Epithelial cell of esophagus (primary cell): ENCODE measurements around the gene SH3BP5L.

Experiments
- DNase-seq: peaks from one replicate; pipeline ENCODE4 v3.0.0; 2010; ENCODE audit warnings: low read depth
- H3K4me3 ChIP-seq: 2 replicates; pipeline ENCODE4 v1.5.1; 2011; ENCODE audit warnings: mild to moderate bottlenecking, low read length, control low read depth
- CTCF ChIP-seq: IDR thresholded peaks from 2 replicates; pipeline ENCODE4 v1.5.1; 2011; ENCODE audit warnings: low read depth, mild to moderate bottlenecking, low read length, control low read depth, inconsistent platforms; ENCODE audit not compliant: insufficient read depth; ENCODE audit errors: missing control alignments

The SH3BP5L gene

GRCh38 chr1:248847181-248847955, 21.7 kb upstream of the SH3BP5L start:
- TF ChIP-seq CTCF = no peak

GRCh38 chr1:248844526-248844925, 18.8 kb upstream of the SH3BP5L start:
- no peak for DNase-seq
- H3K4me3 ChIP-seq = no peak overlapping the region
- TF ChIP-seq CTCF = no peak

More at GRCh38 chr1:248847181-248847955, 21.7 kb upstream of the SH3BP5L start:
- no peak for DNase-seq
- no peak overlapping the region for H3K4me3 ChIP-seq

GRCh38 chr1:248843687-248844086, 18.0 kb upstream of the SH3BP5L start:
- no peak for DNase-seq
- H3K4me3 ChIP-seq = no peak overlapping the region
- TF ChIP-seq CTCF = no peak

GRCh38 chr1:248842781-248843331, 17.1 kb upstream of the SH3BP5L start:
- TF ChIP-seq CTCF = no peak
- H3K4me3 ChIP-seq = no peak overlapping the region
- DNase-seq = peak; percentile 97

- peak; percentile 74 for TF ChIP-seq CTCF
- DNase-seq = peak; percentile 75
- no peak overlapping the region for H3K4me3 ChIP-seq
Measured at GRCh38 chr1:248841702-248842395, 16.1 kb upstream of the SH3BP5L start.

GRCh38 chr1:248840946-248841345, 15.2 kb upstream of the SH3BP5L start:
- DNase-seq = no peak
- H3K4me3 ChIP-seq = no peak overlapping the region
- TF ChIP-seq CTCF = no peak
